Anterior cingulate cortex (tissue), 58 donors: ENCODE data around the gene TMEM134.
"Not testable (repeated sequence)": the region's sequence is repeated elsewhere in the genome, so short reads cannot be mapped to it uniquely, and the experiment has no call there.

Source experiments
- DNase-seq, 58 donors: peaks; one replicate each; lab custom pipeline; 2025; lab: John Stamatoyannopoulos, UW

Gene TMEM134

GRCh38 chr11:67428052-67429001, 40.7 kb downstream of the TMEM134 start, which contains the start of gene RPS6KB2:
Gene RPS6KB2 (plus strand): TSS chr11:67428494. CDS start chr11:67428546, 52 bp downstream.
- DNase-seq, result peak; percentile 80 to 100 (median 96)

- not testable (repeated sequence) for DNase-seq
Measured at GRCh38 chr11:67427364-67427859, 41.6 kb downstream of the TMEM134 start.

- no peak for DNase-seq
Measured at GRCh38 chr11:67423891-67424613, 45.0 kb downstream of the TMEM134 start.

- no peak for DNase-seq
Measured at GRCh38 chr11:67423466-67423865, 45.6 kb downstream of the TMEM134 start.

GRCh38 chr11:67422891-67423290, 46.2 kb downstream of the TMEM134 start:
- DNase-seq, result no peak

- no peak for DNase-seq
Measured at GRCh38 chr11:67421430-67422031, 47.5 kb downstream of the TMEM134 start.

GRCh38 chr11:67420646-67421429, 48.2 kb downstream of the TMEM134 start:
- peak; percentile 21 to 96 (median 87) for DNase-seq

- peak in 1 of 58 donors; percentile 46 for DNase-seq
Measured at GRCh38 chr11:67420147-67420645, 48.9 kb downstream of the TMEM134 start.

- DNase-seq, result no peak
Measured at GRCh38 chr11:67419325-67420049, 49.6 kb downstream of the TMEM134 start.

- peak in 5 of 58 donors; percentile 19 to 55 (median 22) for DNase-seq
Measured at GRCh38 chr11:67418476-67419281, 50.4 kb downstream of the TMEM134 start.

GRCh38 chr11:67417425-67417824, 51.6 kb downstream of the TMEM134 start:
- DNase-seq, result no peak

GRCh38 chr11:67416416-67417335, 52.4 kb downstream of the TMEM134 start:
- peak in 10 of 58 donors; percentile 17 to 69 (median 41) for DNase-seq

- peak in 39 of 58 donors; percentile 19 to 88 (median 70) for DNase-seq
Measured at GRCh38 chr11:67415501-67416304, 53.3 kb downstream of the TMEM134 start, which contains the start of gene CARNS1. Gene CARNS1 (plus strand): TSS chr11:67415678. CDS start chr11:67416200, 522 bp downstream.

GRCh38 chr11:67413266-67413849, 55.7 kb downstream of the TMEM134 start:
- DNase-seq, result peak in 1 of 58 donors; percentile 28

GRCh38 chr11:67412495-67413179, 56.4 kb downstream of the TMEM134 start:
- DNase-seq, result no peak
